Measurements from ENCODE around the gene TIMM29. TPM values are rescaled to one million over a fixed set of nuclear protein-coding genes. Genes with fewer than 3 reads are reported as not detected.

The TIMM29 gene
- total RNA-seq, 1 donor = 31.8 TPM

DNA sequence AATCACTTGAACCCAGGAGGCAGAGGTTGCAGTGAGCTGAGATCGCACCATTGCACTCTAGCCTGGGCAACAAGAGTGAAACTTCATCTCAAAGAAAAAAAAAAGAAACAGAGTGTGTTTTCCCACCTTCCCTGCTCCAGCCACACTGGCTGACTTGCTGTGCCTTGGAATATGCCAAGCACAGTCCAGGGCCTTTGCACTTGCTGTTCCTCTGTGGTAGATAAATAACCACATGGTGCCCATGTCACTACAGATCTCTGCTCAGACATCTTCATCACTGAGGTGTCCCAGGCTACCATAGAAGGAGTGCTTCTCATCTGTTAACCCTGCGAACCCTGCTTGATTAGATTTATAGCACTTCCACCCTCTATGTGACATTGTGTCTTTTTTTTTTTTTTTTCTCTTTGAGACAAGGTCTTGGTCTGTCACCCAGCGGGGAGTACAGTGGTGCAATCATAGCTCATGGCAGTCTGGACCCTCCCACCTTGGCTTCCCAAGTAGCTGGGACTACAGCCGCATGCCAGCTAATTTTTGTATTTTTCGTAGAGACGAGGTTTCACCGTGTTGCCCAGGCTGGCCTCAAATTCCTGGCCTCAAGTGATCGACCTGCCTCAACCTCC is 42.6 kb downstream of the TIMM29 start:
- Histone ChIP-seq H3K9me3 (ENCODE audit: low read depth, low read length) (no peaks in the 10 kb centered on the region), H4K20me1 (ENCODE audit: insufficient read depth, low read length) (peaks cover 47% of the 10 kb centered on the region), H3K27me3 (ENCODE audit: insufficient read depth, low read length) (no peaks in the 10 kb centered on the region), H3K36me3 (ENCODE audit: insufficient read depth, low read length) (no peaks in the 10 kb centered on the region), H3K4me2 (ENCODE audit: insufficient read depth, low read length) (no peak overlapping the region), H3K27ac (ENCODE audit: low read depth, low read length) (no peak overlapping the region), H3K79me2 (ENCODE audit: insufficient read depth, low read length) (peaks cover 94% of the 10 kb centered on the region), H3K4me3 (ENCODE audit: insufficient read depth, low read length) (no peak overlapping the region), H2AFZ (ENCODE audit: low read length) (no peak overlapping the region), H3K4me1 (ENCODE audit: insufficient read depth, low read length) (peaks cover 10% of the 10 kb centered on the region)
- TF ChIP-seq, protein P1, sequence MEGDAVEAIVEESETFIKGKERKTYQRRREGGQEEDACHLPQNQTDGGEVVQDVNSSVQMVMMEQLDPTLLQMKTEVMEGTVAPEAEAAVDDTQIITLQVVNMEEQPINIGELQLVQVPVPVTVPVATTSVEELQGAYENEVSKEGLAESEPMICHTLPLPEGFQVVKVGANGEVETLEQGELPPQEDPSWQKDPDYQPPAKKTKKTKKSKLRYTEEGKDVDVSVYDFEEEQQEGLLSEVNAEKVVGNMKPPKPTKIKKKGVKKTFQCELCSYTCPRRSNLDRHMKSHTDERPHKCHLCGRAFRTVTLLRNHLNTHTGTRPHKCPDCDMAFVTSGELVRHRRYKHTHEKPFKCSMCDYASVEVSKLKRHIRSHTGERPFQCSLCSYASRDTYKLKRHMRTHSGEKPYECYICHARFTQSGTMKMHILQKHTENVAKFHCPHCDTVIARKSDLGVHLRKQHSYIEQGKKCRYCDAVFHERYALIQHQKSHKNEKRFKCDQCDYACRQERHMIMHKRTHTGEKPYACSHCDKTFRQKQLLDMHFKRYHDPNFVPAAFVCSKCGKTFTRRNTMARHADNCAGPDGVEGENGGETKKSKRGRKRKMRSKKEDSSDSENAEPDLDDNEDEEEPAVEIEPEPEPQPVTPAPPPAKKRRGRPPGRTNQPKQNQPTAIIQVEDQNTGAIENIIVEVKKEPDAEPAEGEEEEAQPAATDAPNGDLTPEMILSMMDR (IDR thresholded peaks at IDR 0.05; ENCODE audit: extremely low read depth, low read depth, low read length) = no peak
- peak; percentile 32 for DNase-seq (ENCODE audit: insufficient read length, low spot score, missing footprints)

DNA sequence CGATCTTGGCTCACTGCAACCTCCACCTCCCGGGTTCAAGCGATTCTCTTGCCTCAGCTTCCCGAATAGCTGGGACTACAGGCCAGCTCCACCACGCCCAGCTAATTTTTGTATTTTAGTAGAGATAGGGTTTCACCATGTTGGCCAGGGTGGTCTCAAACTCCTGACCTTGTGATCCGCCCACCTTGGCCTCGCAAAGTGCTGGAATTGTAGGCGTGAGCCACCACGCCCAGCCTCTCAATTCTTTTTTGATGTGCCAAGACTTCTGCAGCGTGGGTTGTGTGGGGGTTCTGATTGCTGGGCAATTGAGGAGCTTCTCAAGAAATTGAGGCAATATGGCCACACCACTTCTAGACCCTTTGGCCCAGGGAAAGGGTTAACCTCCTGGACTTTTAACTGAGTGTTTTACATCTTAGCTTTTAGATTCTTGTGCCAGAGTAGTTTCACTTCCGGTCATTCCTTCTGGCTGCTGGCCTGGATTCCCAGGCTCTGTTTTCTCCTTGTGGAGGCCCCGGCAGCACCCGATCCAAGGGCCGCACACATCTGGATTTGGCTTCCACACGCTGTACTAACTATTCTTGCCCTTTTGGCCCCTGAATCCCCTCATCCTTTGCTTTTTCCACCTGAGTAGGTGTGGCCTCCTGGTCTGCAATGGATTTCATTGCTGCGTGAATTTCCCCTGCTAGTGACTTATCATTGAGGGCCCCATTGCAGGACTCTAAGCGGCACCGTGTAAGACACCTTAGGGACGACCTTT is 46.9 kb downstream of the TIMM29 start:
- DNase-seq (ENCODE audit: insufficient read length, low spot score, missing footprints) = peak; percentile 96
- Histone ChIP-seq H3K36me3 (ENCODE audit: insufficient read depth, low read length) (no peaks in the 10 kb centered on the region), H3K4me3 (ENCODE audit: insufficient read depth, low read length) (peak overlapping the region; percentile 24), H2AFZ (ENCODE audit: low read length) (peak overlapping the region; percentile 76), H3K4me2 (ENCODE audit: insufficient read depth, low read length) (peak overlapping the region; percentile 68), H3K4me1 (ENCODE audit: insufficient read depth, low read length) (peaks cover 16% of the 10 kb centered on the region), H3K9me3 (ENCODE audit: low read depth, low read length) (no peaks in the 10 kb centered on the region), H3K79me2 (ENCODE audit: insufficient read depth, low read length) (peaks cover 94% of the 10 kb centered on the region), H3K27ac (ENCODE audit: low read depth, low read length) (peak overlapping the region; percentile 7), H3K27me3 (ENCODE audit: insufficient read depth, low read length) (no peaks in the 10 kb centered on the region), H4K20me1 (ENCODE audit: insufficient read depth, low read length) (peaks cover 56% of the 10 kb centered on the region)
- TF ChIP-seq, protein P1 (IDR thresholded peaks at IDR 0.05; ENCODE audit: extremely low read depth, low read depth, low read length) = no peak

DNA sequence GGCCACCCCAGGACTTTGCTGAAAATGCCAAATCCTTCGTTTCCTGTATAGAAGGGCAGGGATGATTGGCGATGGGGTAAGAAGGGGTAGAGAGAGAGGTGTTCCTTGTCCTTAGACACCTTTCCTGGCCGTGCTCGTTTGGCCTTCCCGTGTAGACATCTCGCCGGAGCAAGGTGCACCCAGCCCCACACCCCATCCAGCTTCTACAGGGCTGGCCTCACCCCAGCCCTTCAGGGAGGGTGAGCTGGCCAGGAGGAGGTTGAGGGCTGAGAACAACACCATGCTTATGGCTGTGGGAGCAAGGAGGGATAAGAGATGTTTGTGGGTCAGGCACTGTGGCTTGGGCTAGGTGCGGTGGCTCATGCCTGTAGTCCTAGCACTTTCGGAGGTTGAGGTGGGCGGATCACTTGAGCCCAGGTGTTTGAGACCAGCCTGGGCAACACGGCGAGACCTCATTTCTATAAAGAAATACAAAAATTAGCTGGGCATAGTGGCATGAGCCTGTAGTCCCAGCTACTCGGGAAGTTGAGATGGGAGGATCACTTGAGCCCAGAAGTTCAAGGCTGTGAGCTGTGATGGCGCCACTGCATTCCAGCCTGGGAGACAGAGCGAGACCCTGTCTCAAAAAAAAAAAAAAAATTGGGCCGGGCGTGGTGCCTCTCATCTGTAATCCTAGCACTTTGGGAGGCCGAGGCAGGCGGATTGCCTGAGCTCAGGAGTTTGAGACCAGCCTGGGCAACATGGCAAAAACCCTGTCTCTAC is 47.7 kb downstream of the TIMM29 start:
- TF ChIP-seq, protein P1 (IDR thresholded peaks at IDR 0.05; ENCODE audit: extremely low read depth, low read depth, low read length) = no peak
- Histone ChIP-seq H3K27ac (ENCODE audit: low read depth, low read length) (peak overlapping the region; percentile 7), H3K4me2 (ENCODE audit: insufficient read depth, low read length) (peak overlapping the region; percentile 68), H4K20me1 (ENCODE audit: insufficient read depth, low read length) (peaks cover 57% of the 10 kb centered on the region), H3K4me1 (ENCODE audit: insufficient read depth, low read length) (peaks cover 16% of the 10 kb centered on the region), H3K79me2 (ENCODE audit: insufficient read depth, low read length) (peaks cover 94% of the 10 kb centered on the region), H3K27me3 (ENCODE audit: insufficient read depth, low read length) (no peaks in the 10 kb centered on the region), H2AFZ (ENCODE audit: low read length) (peak overlapping the region; percentile 76), H3K36me3 (ENCODE audit: insufficient read depth, low read length) (peaks cover under 1% of the 10 kb centered on the region), H3K9me3 (ENCODE audit: low read depth, low read length) (no peaks in the 10 kb centered on the region), H3K4me3 (ENCODE audit: insufficient read depth, low read length) (peak overlapping the region; percentile 24)
- DNase-seq (ENCODE audit: insufficient read length, low spot score, missing footprints) = peak; percentile 53

DNA sequence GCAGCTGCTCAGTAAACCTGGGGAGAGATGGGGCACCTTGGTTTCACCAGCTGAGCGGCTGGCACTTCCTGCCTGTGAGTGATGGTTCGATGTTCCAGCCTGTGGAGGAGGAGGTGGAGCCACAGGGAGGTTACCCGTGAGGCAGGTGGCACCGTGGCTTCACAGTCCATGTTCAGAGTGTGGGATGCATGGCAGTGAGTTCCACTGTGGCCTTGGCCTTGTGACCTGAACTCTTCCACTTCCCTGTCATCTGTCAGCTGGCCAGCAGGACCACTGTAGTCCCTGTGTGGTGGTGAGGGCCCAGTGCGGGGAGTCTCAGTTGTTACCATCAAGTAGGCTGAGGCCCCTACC is 49.1 kb downstream of the TIMM29 start:
- no peak overlapping the region for H3K27ac ChIP-seq (ENCODE audit: low read depth, low read length)
- no peak overlapping the region for H3K4me3 ChIP-seq (ENCODE audit: insufficient read depth, low read length)
- no peak for DNase-seq (ENCODE audit: insufficient read length, low spot score, missing footprints)
- TF ChIP-seq, protein P1 (IDR thresholded peaks at IDR 0.05; ENCODE audit: extremely low read depth, low read depth, low read length) = no peak
- H3K27me3 ChIP-seq (ENCODE audit: insufficient read depth, low read length) = no peaks in the 10 kb centered on the region
- H3K4me2 ChIP-seq (ENCODE audit: insufficient read depth, low read length) = no peak overlapping the region
- peaks cover 56% of the 10 kb centered on the region for H4K20me1 ChIP-seq (ENCODE audit: insufficient read depth, low read length)
- peaks cover 92% of the 10 kb centered on the region for H3K79me2 ChIP-seq (ENCODE audit: insufficient read depth, low read length)
- H2AFZ ChIP-seq (ENCODE audit: low read length) = no peak overlapping the region
- peaks cover 4% of the 10 kb centered on the region for H3K36me3 ChIP-seq (ENCODE audit: insufficient read depth, low read length)
- H3K9me3 ChIP-seq (ENCODE audit: low read depth, low read length) = no peaks in the 10 kb centered on the region
- H3K4me1 ChIP-seq (ENCODE audit: insufficient read depth, low read length) = peaks cover 16% of the 10 kb centered on the region
